ENCODE results near the gene ADGRB3.
"Not testable (repeated sequence)": the region's sequence is repeated elsewhere in the genome, so short reads cannot be mapped to it uniquely, and the experiment has no call there.

The ADGRB3 gene

DNA sequence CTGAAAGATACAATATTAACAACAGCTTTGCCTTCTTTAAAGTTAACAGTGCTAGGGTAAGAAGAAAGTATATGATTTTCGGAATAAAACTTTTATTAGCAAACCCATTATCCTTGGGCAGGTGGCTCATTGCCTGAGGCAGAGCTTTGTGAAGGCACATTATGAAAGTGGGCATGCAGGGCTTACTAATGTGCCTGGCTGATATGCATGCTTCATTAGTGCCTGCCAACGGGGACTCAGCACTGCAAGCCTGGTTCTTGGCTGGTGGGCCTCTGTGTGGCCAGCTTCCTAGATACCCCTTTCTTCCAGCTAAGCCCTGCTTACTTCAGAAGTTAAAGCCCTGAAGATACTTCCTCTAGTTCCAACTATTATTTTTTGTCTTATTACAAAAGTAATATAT lies 481.6 kb downstream of the ADGRB3 start:
- no peak for DNase-seq (ENCODE audit: low spot score)

GRCh38 chr6:69121461-69122406 lies 486.7 kb downstream of the ADGRB3 start:
- DNase-seq (ENCODE audit: low spot score): not testable (repeated sequence)

- no peak for DNase-seq (ENCODE audit: low spot score)
Observed at GRCh38 chr6:69122407-69122773, 487.3 kb downstream of the ADGRB3 start.

- DNase-seq (ENCODE audit: low spot score): no peak
Observed at GRCh38 chr6:69128411-69128810, 493.3 kb downstream of the ADGRB3 start.

DNA sequence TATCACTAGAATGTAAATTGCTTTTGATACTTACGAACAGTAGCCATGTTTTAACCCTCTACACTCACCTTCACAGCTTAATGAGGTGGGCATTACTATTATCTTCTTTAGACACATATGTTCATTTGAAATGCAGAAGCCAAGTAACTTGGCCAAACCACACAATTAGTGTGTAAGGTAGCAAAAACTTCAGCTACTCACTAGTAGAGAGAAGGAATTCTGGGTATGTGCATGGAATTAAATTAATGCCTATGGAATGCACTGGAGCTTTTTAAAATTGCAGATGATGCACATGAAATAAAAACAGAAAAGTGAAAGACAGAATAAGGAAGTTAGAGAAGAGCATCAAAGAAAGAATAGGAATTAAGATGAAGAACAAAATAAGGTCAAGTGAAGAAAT lies 494.0 kb downstream of the ADGRB3 start:
- no peak for DNase-seq (ENCODE audit: low spot score)

DNA sequence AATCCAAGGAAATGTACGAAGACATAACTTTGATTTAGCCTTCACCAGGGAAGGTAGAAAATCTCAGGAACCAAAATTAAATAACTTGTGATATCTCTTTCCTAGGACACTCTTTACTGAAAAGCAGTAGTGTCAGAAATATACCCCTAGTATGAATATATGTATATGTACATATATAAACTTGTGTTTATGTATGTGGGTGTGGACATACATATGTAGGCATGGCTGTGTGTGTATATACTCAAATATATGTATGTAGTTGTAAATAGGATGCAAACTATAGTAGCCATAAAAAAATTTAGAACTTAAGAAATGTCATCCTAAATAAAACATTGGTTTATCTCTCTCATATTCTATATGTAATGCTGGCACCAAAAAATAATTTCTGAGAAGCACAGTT lies 500.8 kb downstream of the ADGRB3 start:
- no peak for DNase-seq (ENCODE audit: low spot score)

- DNase-seq (ENCODE audit: low spot score): no peak
Observed at GRCh38 chr6:69138148-69138547, 503.1 kb downstream of the ADGRB3 start.

- no peak for DNase-seq (ENCODE audit: low spot score)
Observed at GRCh38 chr6:69138893-69139494, 503.9 kb downstream of the ADGRB3 start.

- DNase-seq (ENCODE audit: low spot score): no peak
Observed at GRCh38 chr6:69145062-69145461, 510.0 kb downstream of the ADGRB3 start.

DNA sequence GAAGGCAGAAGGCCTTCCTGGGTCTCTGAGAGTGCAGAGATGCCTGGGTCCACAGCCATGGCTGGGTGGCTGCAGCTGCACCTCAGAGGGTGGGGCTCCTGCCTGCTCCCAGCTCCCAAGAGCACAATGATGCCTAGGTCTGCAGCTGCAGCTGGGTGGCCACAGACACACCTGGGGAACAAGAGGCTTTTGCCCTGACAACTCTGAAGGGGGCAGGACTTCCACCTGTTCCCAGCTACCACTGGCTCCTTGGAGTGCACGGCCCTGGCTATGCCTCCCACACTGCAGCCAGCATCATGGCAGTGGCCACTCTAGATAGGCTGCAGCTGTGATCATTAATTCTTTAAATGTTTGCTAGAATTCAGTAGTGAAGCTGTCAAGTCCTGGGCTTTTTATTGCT lies 511.3 kb downstream of the ADGRB3 start:
- no peak for DNase-seq (ENCODE audit: low spot score)

DNA sequence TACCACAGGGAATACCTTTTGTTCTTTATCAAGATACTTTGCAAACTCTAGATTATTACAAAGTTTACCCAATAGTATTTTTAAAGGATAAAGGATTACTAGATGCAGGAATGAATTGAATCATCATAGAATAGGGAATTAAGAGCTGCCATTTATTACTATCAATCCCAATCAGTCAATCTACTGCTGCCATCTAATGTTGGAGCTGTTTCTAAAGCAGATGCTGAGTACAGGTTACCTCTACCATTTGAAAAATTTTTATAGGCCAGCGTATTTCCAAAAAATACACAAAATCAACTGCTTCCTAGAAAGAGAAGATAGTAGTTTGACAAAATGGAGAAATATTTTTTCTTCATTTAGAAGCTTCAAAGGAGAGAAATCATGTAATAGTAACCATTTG lies 520.4 kb downstream of the ADGRB3 start:
- DNase-seq (ENCODE audit: low spot score): no peak

- no peak for DNase-seq (ENCODE audit: low spot score)
Observed at GRCh38 chr6:69162811-69163210, 527.7 kb downstream of the ADGRB3 start.

- peak; percentile 21 for DNase-seq (ENCODE audit: low spot score)
Observed at GRCh38 chr6:69164564-69165229, 529.6 kb downstream of the ADGRB3 start.

DNA sequence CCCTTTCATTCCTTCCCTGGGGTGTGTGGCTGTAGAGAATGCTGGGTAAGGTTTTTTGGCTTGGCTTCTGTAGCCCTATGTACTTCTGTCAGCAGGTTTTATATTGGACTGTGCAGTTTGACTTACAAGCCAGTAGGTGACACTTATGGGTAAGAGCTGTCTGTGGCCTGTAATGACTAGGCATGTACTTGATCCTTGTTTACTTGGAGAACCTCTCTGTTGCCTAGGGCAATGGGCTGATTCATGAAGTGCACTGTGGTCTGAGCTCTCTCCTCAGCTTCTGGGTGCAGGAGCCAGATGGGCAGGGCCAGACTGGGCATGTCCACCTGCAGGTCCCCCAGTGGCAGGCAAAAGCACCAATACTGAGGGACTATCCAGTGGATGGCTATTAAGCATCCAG lies 544.6 kb downstream of the ADGRB3 start:
- no peak for DNase-seq (ENCODE audit: low spot score)

DNA sequence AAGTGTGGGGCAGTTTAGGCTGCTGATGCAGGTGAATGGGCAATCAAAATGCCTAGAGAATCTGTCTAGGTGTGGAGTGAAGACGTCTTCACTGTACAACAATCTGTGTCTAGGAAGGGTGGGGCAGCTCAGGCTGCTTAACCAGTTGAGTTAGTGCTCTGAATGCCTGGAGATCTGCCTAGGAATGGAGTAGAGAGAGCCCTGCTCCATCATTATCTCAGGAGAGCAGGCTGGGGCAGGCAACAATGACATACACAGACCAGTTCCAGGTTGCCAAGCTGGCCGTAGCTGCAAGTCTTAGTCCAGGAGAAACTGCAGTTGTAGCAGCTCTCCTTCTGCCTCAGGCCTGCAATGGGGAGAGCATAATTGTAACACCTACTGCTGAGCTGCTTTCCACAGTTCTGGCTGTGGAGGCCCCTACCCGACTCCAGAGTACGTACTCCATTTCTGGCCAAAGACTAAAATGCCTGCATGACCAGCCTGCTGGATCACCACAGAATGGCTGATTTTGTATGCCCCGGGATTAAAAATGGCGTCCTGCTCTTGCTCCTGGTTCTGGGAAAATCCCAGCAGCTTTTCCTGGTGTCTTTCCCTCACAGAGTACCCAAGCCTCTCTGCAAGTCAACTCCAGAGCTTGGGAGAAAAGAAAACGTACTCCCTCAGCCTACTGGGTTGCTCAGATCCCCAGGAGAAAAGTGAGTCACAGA lies 545.4 kb downstream of the ADGRB3 start:
- DNase-seq (ENCODE audit: low spot score): no peak

- no peak for DNase-seq (ENCODE audit: low spot score)
Observed at GRCh38 chr6:69181964-69182363, 546.9 kb downstream of the ADGRB3 start.

DNA sequence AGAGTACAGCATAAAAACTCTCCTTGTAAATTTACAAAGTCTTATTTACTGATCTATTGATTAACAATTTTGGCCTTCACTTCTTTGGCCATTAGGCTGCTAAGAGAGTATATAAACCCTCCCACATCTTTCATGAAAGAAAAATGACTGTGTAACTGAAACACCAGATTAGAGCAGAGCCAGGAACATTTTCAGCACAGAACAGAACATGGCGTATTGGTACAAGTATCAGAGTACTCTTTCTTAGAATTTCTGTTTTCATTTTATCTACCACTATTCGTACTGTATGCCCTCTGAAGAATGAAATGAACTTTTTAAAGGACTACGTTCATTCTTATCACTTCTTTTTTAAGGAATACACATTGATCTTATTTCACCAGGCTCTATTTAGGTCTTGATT lies 550.2 kb downstream of the ADGRB3 start:
- no peak for DNase-seq (ENCODE audit: low spot score)

- DNase-seq (ENCODE audit: low spot score): no peak
Observed at GRCh38 chr6:69202768-69203167, 567.7 kb downstream of the ADGRB3 start.

DNA sequence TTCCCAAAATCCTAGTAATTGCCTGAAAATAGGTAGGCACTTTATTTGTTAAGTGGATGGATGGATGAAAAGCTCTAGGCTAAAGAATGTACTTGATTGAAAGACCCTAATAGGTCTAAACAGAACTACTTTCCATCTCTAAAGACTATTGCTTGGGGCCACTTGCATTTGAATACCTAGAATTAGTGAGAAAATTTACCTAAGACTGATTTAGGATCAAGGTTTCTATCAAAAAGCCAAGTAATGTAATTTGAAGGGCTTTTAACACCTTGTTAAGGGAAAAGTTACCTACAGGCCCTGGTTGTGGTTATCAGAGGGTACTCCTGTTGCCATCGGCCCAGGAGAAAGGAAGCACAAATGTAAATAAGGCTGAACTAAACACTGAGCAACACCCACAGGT lies 581.0 kb downstream of the ADGRB3 start:
- DNase-seq (ENCODE audit: low spot score): no peak

- DNase-seq (ENCODE audit: low spot score): no peak
Observed at GRCh38 chr6:69217343-69217742, 582.3 kb downstream of the ADGRB3 start.

GRCh38 chr6:69220375-69220774 lies 585.3 kb downstream of the ADGRB3 start:
- no peak for DNase-seq (ENCODE audit: low spot score)

- DNase-seq (ENCODE audit: low spot score): no peak
Observed at GRCh38 chr6:69232008-69232407, 596.9 kb downstream of the ADGRB3 start.

All from SK-N-DZ (cell line).